Measurements from ENCODE around the gene GMDS.

- no peak for TF ChIP-seq POLR2A (IDR thresholded peaks at IDR 0.05)
- TF ChIP-seq, protein P1, sequence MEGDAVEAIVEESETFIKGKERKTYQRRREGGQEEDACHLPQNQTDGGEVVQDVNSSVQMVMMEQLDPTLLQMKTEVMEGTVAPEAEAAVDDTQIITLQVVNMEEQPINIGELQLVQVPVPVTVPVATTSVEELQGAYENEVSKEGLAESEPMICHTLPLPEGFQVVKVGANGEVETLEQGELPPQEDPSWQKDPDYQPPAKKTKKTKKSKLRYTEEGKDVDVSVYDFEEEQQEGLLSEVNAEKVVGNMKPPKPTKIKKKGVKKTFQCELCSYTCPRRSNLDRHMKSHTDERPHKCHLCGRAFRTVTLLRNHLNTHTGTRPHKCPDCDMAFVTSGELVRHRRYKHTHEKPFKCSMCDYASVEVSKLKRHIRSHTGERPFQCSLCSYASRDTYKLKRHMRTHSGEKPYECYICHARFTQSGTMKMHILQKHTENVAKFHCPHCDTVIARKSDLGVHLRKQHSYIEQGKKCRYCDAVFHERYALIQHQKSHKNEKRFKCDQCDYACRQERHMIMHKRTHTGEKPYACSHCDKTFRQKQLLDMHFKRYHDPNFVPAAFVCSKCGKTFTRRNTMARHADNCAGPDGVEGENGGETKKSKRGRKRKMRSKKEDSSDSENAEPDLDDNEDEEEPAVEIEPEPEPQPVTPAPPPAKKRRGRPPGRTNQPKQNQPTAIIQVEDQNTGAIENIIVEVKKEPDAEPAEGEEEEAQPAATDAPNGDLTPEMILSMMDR (IDR thresholded peaks at IDR 0.05) = no peak
These were observed 29.8 kb upstream of the GMDS start for GRCh38 chr6:2274981-2275891.

All from heart left ventricle (tissue), 13 donors.